GM20431 (cell line): ENCODE measurements around the gene PAPSS2.
"Not testable (repeated sequence)": the region's sequence is repeated elsewhere in the genome, so short reads cannot be mapped to it uniquely, and the experiment has no call there.

Experiments
- in situ Hi-C: fragments of 300-500 bp; cut with MseI, MboI; formaldehyde crosslinking; loops from one replicate; pipeline ENCODE4 v1.15.0; 2020; ENCODE audit warnings: low sequenced_read_pairs; ENCODE audit not compliant: unreplicated experiment

Gene PAPSS2

GRCh38 chr10:87640043-87640442 lies 19.6 kb upstream of the PAPSS2 start:
- in situ Hi-C loops: no loop called here

- in situ Hi-C loops: no loop called here
Observed at GRCh38 chr10:87642486-87642885, 17.2 kb upstream of the PAPSS2 start.

- in situ Hi-C loops: no loop called here
Observed at GRCh38 chr10:87642988-87643387, 16.7 kb upstream of the PAPSS2 start.

- in situ Hi-C loops: no loop called here
Observed at GRCh38 chr10:87643920-87644319, 15.8 kb upstream of the PAPSS2 start.

GRCh38 chr10:87644500-87644899 lies 15.2 kb upstream of the PAPSS2 start:
- in situ Hi-C loops: not testable (repeated sequence)

GRCh38 chr10:87646192-87646909 lies 13.3 kb upstream of the PAPSS2 start:
- in situ Hi-C loops: no loop called here

GRCh38 chr10:87646935-87647334 lies 12.7 kb upstream of the PAPSS2 start:
- in situ Hi-C loops: no loop called here

GRCh38 chr10:87650838-87651589 lies 8.7 kb upstream of the PAPSS2 start:
- in situ Hi-C loops: no loop called here

- in situ Hi-C loops: no loop called here
Observed at GRCh38 chr10:87651801-87652200, 7.9 kb upstream of the PAPSS2 start.

GRCh38 chr10:87652261-87652660 lies 7.4 kb upstream of the PAPSS2 start:
- in situ Hi-C loops: no loop called here

GRCh38 chr10:87654212-87654611 lies 5.5 kb upstream of the PAPSS2 start:
- in situ Hi-C loops: no loop called here

GRCh38 chr10:87656431-87657072 lies 3.1 kb upstream of the PAPSS2 start:
- in situ Hi-C loops: no loop called here

GRCh38 chr10:87657371-87657770 lies 2.3 kb upstream of the PAPSS2 start:
- in situ Hi-C loops: no loop called here

GRCh38 chr10:87658321-87658795 lies 1.3 kb upstream of the PAPSS2 start:
- in situ Hi-C loops: no loop called here

GRCh38 chr10:87658858-87659555 lies 671 bp upstream of the PAPSS2 start:
- in situ Hi-C loops: no loop called here

- in situ Hi-C loops: no loop called here
Observed at GRCh38 chr10:87660484-87661133, 931 bp downstream of the PAPSS2 start.

- in situ Hi-C loops: no loop called here
Observed at GRCh38 chr10:87661861-87662785, 2.4 kb downstream of the PAPSS2 start.

- in situ Hi-C loops: no loop called here
Observed at GRCh38 chr10:87664276-87664701, 4.6 kb downstream of the PAPSS2 start.

GRCh38 chr10:87667493-87667892 lies 7.8 kb downstream of the PAPSS2 start:
- in situ Hi-C loops: no loop called here
